Subcutaneous abdominal adipose tissue (tissue), 5 donors: Measurements from ENCODE around the gene DYNC2I2.

Source experiments
- H3K27ac ChIP-seq: one replicate; pipeline ENCODE4 v1.7.0; 2013; ENCODE audit warnings: low read depth, mild to moderate bottlenecking, inconsistent platforms, low read length, moderate library complexity
- H3K27me3 ChIP-seq, 5 donors: one replicate each; pipeline ENCODE4 v1.7.0; 2013; ENCODE audit warnings: low read length in 5 of 5, inconsistent platforms in 1 of 5; ENCODE audit not compliant: control insufficient read depth in 5 of 5, insufficient read depth in 4 of 5
- H3K36me3 ChIP-seq, 5 donors: one replicate each; pipeline ENCODE4 v1.7.0; 2013; ENCODE audit warnings: low read length in 5 of 5; ENCODE audit not compliant: control insufficient read depth in 5 of 5, insufficient read depth in 5 of 5
- H3K4me1 ChIP-seq, 5 donors: one replicate each; pipeline ENCODE4 v1.7.0; 2013; ENCODE audit warnings: low read length in 5 of 5, mild to moderate bottlenecking in 3 of 5, moderate library complexity in 1 of 5; ENCODE audit not compliant: control insufficient read depth in 5 of 5, insufficient read depth in 5 of 5
- H3K4me3 ChIP-seq, 5 donors: one replicate each; pipeline ENCODE4 v1.7.0; 2013; ENCODE audit warnings: low read length in 5 of 5, low read depth in 1 of 5
- H3K9ac ChIP-seq, 5 donors: one replicate each; pipeline ENCODE4 v1.7.0; 2013; ENCODE audit warnings: low read length in 5 of 5, mild to moderate bottlenecking in 4 of 5, moderate library complexity in 3 of 5
- H3K9me3 ChIP-seq, 5 donors: one replicate each; pipeline ENCODE4 v1.7.0; 2013; ENCODE audit warnings: low read length in 5 of 5; ENCODE audit not compliant: control insufficient read depth in 5 of 5
- donor health status: healthy.
- donor health status: healthy.
- donor health status: healthy.
- donor health status: healthy.
- donor health status: healthy.

Gene DYNC2I2

DNA sequence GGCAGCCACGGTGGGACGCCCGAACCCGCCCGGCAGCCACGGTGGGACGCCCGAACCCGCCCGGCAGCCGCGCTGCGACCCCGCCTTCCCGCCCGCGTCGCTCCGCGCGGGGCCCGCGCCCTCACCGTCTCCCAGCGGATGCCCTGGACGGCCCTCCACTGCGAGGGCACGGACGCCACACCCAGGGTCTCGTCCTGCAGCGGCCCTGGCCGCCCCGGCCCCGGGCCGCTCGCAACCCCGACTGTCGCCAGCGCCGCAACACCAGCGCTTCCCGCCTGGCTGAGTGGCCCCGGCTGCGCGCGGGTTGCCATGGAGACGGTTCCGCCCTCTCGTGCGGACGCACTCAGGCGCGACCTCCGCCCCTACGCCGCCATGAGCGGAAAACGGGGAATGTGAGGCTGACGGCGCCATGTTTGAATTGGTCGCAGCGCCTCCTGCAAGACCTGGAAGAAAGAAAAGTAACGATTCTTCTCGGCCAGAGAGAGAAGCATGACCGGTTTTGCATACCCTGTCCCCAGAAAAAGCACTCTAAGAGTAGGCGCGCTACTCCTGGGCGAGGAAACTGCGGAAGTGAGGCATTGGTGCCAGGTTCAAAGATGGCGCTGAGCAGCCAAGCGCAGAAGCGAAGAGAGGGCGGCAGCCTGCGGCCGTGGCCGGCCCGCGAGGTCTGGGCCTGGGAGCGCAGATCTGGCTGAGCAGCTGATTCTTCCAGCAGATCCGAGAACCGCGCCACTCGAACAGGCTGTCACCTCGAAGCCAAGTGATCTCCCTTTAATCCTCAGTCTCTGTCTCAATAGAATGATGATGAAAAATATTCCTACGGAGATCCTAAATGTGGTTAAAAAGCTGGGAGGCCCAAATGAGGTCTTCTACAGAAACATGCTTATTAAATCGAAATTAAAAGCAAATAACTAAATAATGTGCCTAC lies at the start of gene DYNC2I2:
Gene DYNC2I2, minus strand, starts transcription at position 432 of the 928 bp plus-strand sequence. Its CDS starts 121 bp downstream, at position 311.
- Histone ChIP-seq H3K36me3 (no peaks in the 10 kb centered on the region), H3K4me3 (peak within 1 kb of the TSS; percentile 69 to 85 (median 77)), H3K9me3 (no peaks in the 10 kb centered on the region), H3K27me3 (no peaks in the 10 kb centered on the region), H3K27ac (peak within 1 kb of the TSS; percentile 98), H3K9ac (peak within 1 kb of the TSS; percentile 76 to 87 (median 82)), H3K4me1 (peaks cover 0 to 9% (median 5%) of the 10 kb centered on the region in 5 donors)

DNA sequence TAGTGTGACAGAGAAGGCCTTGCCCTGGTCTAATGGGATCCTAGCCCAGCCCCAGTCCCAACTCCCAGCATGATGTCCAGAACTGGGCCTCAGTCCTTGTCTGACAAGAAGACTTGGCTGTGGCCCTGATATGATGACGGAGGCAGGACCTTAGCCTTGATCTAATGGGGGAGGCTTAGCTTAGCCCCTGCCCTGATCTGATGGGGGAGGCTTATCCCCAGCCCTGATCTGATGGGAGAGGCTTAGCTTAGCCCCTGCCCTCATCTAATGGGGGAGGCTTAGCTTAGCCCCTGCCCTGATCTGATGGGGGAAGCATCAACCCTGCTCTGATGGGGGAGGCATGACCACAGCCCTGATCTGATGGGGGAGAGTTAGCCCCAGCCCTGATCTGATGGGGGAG lies 49.4 kb upstream of the DYNC2I2 start:
- H3K4me3 ChIP-seq = no peak overlapping the region
- no peaks in the 10 kb centered on the region for H3K27me3 ChIP-seq
- H3K9me3 ChIP-seq = no peaks in the 10 kb centered on the region
- peaks cover 1 to 22% (median 19%) of the 10 kb centered on the region in 5 donors for H3K4me1 ChIP-seq
- no peak overlapping the region for H3K9ac ChIP-seq
- H3K36me3 ChIP-seq = peaks cover 0 to 15% (median 6%) of the 10 kb centered on the region in 5 donors
- no peak overlapping the region for H3K27ac ChIP-seq

DNA sequence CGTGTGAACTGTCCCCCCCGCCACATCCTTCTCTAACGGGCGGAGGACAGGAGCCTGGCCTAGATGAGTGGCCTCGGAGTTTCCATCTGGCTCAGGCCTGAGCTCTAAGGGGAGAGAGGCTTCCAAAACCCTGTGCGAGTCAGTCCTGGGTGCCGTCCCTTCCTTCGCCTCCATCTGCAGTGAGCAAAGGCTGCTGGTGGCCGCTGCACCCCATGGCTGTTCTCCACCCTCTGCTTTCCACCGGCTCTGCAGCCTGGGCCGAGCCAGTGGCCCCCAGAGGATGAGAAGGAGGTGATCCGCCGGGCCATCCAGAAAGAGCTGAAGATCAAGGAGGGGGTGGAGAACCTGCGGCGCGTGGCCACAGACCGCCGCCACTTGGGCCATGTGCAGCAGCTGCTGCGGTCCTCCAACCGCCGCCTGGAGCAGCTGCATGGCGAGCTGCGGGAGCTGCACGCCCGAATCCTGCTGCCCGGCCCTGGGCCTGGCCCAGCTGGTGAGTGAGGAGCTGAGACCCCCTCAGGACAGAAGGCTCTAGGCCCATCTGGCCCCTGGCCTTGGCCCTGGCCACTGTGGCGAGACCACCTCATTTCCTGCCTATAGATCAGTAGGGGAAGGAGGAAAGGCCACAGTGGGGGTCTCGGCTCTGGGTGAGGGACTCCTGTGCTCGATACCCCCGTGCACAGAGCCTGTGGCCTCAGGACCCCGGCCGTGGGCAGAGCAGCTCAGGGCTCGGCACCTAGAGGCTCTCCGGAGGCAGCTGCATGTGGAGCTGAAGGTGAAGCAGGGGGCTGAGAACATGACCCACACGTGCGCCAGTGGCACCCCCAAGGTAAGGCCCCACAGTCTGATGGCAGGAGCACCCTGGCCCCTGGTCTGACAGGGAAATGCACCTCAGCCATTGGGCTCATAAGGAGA lies 48.7 kb upstream of the DYNC2I2 start:
- H3K9ac ChIP-seq = no peak overlapping the region
- peaks cover 0 to 15% (median 6%) of the 10 kb centered on the region in 5 donors for H3K36me3 ChIP-seq

DNA sequence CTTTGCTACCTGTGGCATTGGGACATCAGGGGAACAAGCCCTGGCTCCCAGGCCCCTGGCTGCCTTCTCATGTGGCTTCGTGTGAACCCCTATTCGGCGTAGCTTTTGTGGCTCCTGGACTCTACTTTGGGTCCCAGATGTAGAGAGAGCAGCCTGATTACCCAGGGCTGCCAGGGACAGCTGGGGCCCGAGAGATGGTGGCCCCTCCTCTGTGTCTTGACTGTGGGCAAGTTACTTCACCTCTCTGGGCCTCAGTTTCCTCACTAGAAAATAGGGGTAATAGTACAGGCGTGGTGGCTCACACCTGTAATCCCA lies 47.7 kb upstream of the DYNC2I2 start:
- Histone ChIP-seq H3K4me1 (peaks cover 1 to 22% (median 19%) of the 10 kb centered on the region in 5 donors), H3K36me3 (peaks cover 0 to 13% (median 6%) of the 10 kb centered on the region in 5 donors)

More for the DNA sequence above, 48.7 kb upstream of the DYNC2I2 start:
- no peak overlapping the region for H3K27ac ChIP-seq
- H3K4me1 ChIP-seq = peaks cover 1 to 22% (median 19%) of the 10 kb centered on the region in 5 donors
- H3K27me3 ChIP-seq = no peaks in the 10 kb centered on the region
- no peaks in the 10 kb centered on the region for H3K9me3 ChIP-seq
- H3K4me3 ChIP-seq = no peak overlapping the region

DNA sequence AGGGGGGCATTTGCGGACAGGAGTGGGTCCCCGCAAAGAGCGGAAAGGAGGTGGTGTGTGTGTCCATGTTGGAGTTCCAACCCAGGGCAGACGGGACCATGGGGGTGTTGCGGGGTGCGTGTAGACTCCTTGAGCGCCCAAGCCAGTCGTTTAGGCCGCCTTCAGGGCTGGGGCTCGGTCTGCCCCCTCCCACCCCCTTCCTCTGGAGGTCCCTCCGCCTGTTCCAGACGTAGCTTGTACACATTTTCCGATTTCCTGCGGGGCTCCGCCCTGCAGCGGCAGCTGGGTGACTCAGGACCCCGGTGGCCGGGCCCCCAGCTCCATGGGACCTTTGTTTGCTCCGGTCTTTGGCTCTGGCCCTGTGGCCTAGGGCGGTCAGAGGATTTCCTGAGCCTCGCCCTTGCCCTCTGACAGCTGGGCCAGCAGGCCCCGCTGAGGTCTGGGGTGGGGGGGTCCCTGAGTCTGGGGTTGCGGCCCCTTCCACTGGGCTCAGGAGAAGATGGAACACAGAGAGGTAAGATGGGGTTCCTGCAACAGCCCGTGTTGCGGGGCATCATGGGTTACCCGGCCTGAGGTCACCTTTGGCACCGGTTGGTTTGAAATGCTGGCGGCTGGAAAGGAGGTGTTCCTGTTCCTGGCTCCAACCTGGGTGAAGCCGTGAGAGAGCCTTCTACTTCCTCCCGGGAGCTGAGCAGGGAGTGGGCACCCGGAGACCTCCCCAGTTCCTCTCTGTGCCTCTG lies 47.1 kb upstream of the DYNC2I2 start:
- Histone ChIP-seq H3K36me3 (peaks cover 0 to 13% (median 6%) of the 10 kb centered on the region in 5 donors), H3K27me3 (no peaks in the 10 kb centered on the region), H3K27ac (peak overlapping the region; percentile 69), H3K4me3 (peak overlapping the region; percentile 42 to 75 (median 72)), H3K9me3 (no peaks in the 10 kb centered on the region), H3K4me1 (peaks cover 1 to 22% (median 19%) of the 10 kb centered on the region in 5 donors), H3K9ac (peak overlapping the region in 3 of 5 donors; percentile 58 to 76 (median 72))

More for the DNA sequence above, 47.7 kb upstream of the DYNC2I2 start:
- Histone ChIP-seq H3K27ac (peak overlapping the region; percentile 69), H3K9me3 (no peaks in the 10 kb centered on the region), H3K27me3 (no peaks in the 10 kb centered on the region), H3K4me3 (peak overlapping the region in 4 of 5 donors; percentile 29 to 75 (median 68)), H3K9ac (peak overlapping the region in 1 of 5 donors; percentile 20)

DNA sequence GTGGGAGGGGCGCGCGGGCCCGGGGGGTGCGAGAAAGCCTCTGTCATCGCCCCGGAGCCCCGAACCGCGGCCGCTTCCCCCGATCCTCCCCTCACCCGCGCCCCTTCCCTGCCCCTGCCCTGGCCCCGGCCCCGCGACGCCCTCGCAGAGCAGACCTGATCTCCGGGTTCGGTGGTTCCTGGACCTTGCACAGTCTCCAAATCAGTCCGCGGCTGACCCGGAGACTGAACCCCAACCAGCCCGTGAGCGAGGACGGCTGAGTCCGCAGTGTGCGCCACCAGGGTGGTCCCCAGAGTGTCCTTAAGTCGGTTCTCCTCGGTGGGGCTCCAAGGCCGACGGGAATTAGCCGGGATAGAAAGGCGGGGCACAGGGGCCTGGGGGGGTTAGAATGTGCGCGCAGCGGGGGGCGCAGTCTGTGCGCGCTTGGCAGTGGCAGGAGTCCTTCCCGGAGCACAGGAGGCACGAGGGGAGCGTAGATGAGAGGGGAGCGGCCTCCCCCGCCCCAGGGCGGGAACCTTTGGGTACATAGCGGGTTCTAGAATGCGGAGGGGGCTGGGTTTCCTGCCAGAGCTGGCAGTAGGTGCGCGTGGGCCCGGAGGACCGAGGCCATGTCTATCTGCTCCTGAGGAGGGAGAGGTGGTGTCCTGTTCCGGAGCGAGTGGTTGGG lies 46.4 kb upstream of the DYNC2I2 start:
- H3K4me1 ChIP-seq = peaks cover 1 to 22% (median 19%) of the 10 kb centered on the region in 5 donors
- H3K36me3 ChIP-seq = peaks cover 0 to 13% (median 6%) of the 10 kb centered on the region in 5 donors
- H3K4me3 ChIP-seq = peak overlapping the region; percentile 42 to 75 (median 72)
- peak overlapping the region in 4 of 5 donors; percentile 58 to 76 (median 67) for H3K9ac ChIP-seq
- no peaks in the 10 kb centered on the region for H3K9me3 ChIP-seq
- peak overlapping the region; percentile 69 for H3K27ac ChIP-seq
- H3K27me3 ChIP-seq = no peaks in the 10 kb centered on the region

DNA sequence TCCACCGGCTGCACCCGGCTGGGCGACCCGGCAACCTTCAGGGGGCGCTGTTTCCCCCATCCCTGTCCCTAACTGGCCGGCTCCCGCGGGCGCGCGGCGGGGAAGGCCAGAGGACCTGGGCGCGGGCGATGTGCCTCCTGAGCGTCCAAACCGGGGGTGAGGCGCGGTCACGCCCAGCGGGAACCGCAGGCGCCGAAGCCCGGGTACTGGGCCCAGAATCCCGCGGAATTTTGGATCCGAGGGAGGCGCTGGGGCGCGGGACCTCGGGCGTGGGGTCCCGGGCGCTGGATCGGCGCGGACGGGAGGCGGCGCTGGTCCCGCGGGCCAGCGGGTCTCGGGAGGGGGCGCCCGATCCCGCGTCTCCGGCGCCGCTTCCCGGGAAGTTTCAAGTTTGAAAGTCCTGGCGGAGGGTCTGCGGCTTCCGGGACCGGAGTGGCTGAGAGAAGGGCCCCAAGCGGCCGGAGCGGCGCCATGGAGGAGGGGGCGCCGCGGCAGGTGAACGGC lies 45.9 kb upstream of the DYNC2I2 start, which contains the start of gene PKN3:
Gene PKN3, plus strand, starts transcription at position 59 of the 504 bp plus-strand sequence. Its CDS starts 413 bp downstream, at position 472.
- peak within 1 kb of the TSS in 4 of 5 donors; percentile 58 to 76 (median 67) for H3K9ac ChIP-seq
- peak within 1 kb of the TSS; percentile 39 to 75 (median 72) for H3K4me3 ChIP-seq
- no peaks in the 10 kb centered on the region for H3K27me3 ChIP-seq
- peaks cover 0 to 13% (median 5%) of the 10 kb centered on the region in 5 donors for H3K36me3 ChIP-seq
- H3K4me1 ChIP-seq = peaks cover 1 to 22% (median 19%) of the 10 kb centered on the region in 5 donors
- no peaks in the 10 kb centered on the region for H3K9me3 ChIP-seq
- H3K27ac ChIP-seq = peak within 1 kb of the TSS; percentile 69

DNA sequence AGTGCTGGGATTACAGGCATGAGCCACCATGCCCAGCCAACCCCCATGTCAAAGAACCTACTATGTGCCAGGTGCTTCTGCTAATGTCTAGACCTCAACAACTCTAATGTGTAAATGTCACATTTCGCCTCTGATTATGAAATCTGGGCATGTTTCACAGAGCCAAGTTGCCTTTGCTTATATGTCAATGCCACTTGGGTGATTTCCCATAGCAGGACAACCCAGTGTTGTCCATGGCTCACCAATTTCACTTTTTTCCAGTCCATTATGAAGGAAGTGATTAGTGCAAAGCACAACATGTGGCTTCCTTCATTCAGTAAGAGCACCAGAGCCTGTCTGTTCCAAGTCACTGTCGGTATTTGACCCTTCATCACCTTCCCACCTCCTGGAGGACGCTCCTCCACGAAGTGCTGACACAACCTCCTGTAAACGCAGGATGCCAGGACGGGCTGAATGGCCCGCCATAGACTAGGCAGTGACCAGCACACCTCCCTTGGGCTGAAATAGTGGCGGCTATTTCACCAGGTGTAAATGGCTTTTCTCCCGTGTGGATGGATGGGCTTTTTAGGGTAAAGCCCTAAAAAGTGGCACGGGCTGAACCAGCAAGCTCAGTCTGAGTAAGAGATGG lies 44.7 kb upstream of the DYNC2I2 start:
- no peak overlapping the region for H3K4me3 ChIP-seq
- H3K4me1 ChIP-seq = peaks cover 1 to 22% (median 19%) of the 10 kb centered on the region in 5 donors
- no peaks in the 10 kb centered on the region for H3K9me3 ChIP-seq
- H3K9ac ChIP-seq = no peak overlapping the region
- H3K27ac ChIP-seq = no peak overlapping the region
- H3K27me3 ChIP-seq = no peaks in the 10 kb centered on the region
- H3K36me3 ChIP-seq = peaks cover 3 to 14% (median 4%) of the 10 kb centered on the region in 5 donors
